ENCODE data around the gene NOC4L. TPM values are rescaled to one million over a fixed set of nuclear protein-coding genes. Genes with fewer than 3 reads are reported as not detected.

Gene NOC4L
- total and polyA plus RNA-seq, 2 donors (not counting 3 experiments of a cell fraction or from before 2014, with no cell fraction given), result 19.4 to 29.4 TPM

GRCh38 chr12:132143336-132144071 lies 753 bp upstream of the NOC4L start:
- peak overlapping the region; percentile 76 for H3K4me2 ChIP-seq (ENCODE audit: insufficient read depth, low read length)
- peak overlapping the region; percentile 6 for H3K27ac ChIP-seq (ENCODE audit: insufficient read depth, low read depth, low read length)
- peak overlapping the region; percentile 54 to 77 (median 55) for H3K4me3 ChIP-seq (replicated peaks in 1 of 3; ENCODE audit: insufficient read depth in 1 of 3, low read depth in 1 of 3, low read length in 3 of 3)
- no peaks in the 10 kb centered on the region for H3K9me1 ChIP-seq (replicated peaks; ENCODE audit: control insufficient read depth, extremely low read depth, insufficient read depth, low read length)
- peaks cover 14% of the 10 kb centered on the region for H3K4me1 ChIP-seq (ENCODE audit: control insufficient read depth, extremely low read depth, insufficient read depth, low read length)
- H2AFZ ChIP-seq (ENCODE audit: low read depth, low read length), result no peak overlapping the region
- peak overlapping the region; percentile 72 for H3K9ac ChIP-seq (replicated peaks; ENCODE audit: extremely low read depth, insufficient read depth, low read length)
- no peaks in the 10 kb centered on the region for H3K27me3 ChIP-seq (ENCODE audit: control insufficient read depth in 2 of 2, insufficient read depth in 2 of 2, low read length in 2 of 2)
- no peak for TF ChIP-seq GATA2 (IDR thresholded peaks at IDR 0.05; ENCODE audit: insufficient read depth, insufficient read length, low read depth, low read length)
- no TSS peak for BruUV-seq (replicated peaks)
- intact Hi-C loops (cut with micrococcal nuclease) (loop anchor here (2.0 kb wide), 2 partner anchors 59 to 271 kb away; no protein-coding TSS in a partner anchor), dilution Hi-C loops (cut with MboI; ENCODE audit: extremely low pct_ligation_motif_present, low sequenced_read_pairs) (no loop called here)
- CTCF ChIA-PET, result interaction anchor here (1.5 to 1.8 kb wide), 2 partner anchors 10 kb away, joined by 3 to 7 read pairs; no protein-coding TSS in a partner anchor
- no peaks in the 10 kb centered on the region for H3K9me3 ChIP-seq (replicated peaks; ENCODE audit: control insufficient read depth, insufficient read depth, low read length)
- POLR2A ChIA-PET, result no interaction called here
- FAIRE-seq, result no peak
- no peaks in the 10 kb centered on the region for H4K20me1 ChIP-seq (replicated peaks; ENCODE audit: control insufficient read depth, extremely low read depth, insufficient read depth, low read length)
- no peak for DNase-seq (ENCODE audit: low read depth, low spot score)
- peaks cover 8 to 33% of the 10 kb centered on the region in 2 experiments for H3K36me3 ChIP-seq (ENCODE audit: control insufficient read depth in 2 of 2, extremely low read depth in 1 of 2, insufficient read depth in 2 of 2, low read length in 2 of 2)
- peaks cover 34% of the 10 kb centered on the region for H3K79me2 ChIP-seq (ENCODE audit: control insufficient read depth, insufficient read depth, low read length)

GRCh38 chr12:132144810-132145168 lies 532 bp downstream of the NOC4L start:
- no TSS peak for BruUV-seq (replicated peaks)
- Histone ChIP-seq H3K27me3 (ENCODE audit: control insufficient read depth in 2 of 2, insufficient read depth in 2 of 2, low read length in 2 of 2) (no peaks in the 10 kb centered on the region), H3K27ac (ENCODE audit: insufficient read depth, low read depth, low read length) (peak overlapping the region; percentile 30), H4K20me1 (replicated peaks; ENCODE audit: control insufficient read depth, extremely low read depth, insufficient read depth, low read length) (no peaks in the 10 kb centered on the region), H3K9ac (replicated peaks; ENCODE audit: extremely low read depth, insufficient read depth, low read length) (peak overlapping the region; percentile 72), H2AFZ (ENCODE audit: low read depth, low read length) (peak overlapping the region; percentile 57), H3K36me3 (ENCODE audit: control insufficient read depth in 2 of 2, extremely low read depth in 1 of 2, insufficient read depth in 2 of 2, low read length in 2 of 2) (peaks cover 0 to 27% of the 10 kb centered on the region in 2 experiments), H3K9me3 (replicated peaks; ENCODE audit: control insufficient read depth, insufficient read depth, low read length) (no peaks in the 10 kb centered on the region), H3K79me2 (ENCODE audit: control insufficient read depth, insufficient read depth, low read length) (peaks cover 34% of the 10 kb centered on the region), H3K4me1 (ENCODE audit: control insufficient read depth, extremely low read depth, insufficient read depth, low read length) (peaks cover 14% of the 10 kb centered on the region), H3K9me1 (replicated peaks; ENCODE audit: control insufficient read depth, extremely low read depth, insufficient read depth, low read length) (no peaks in the 10 kb centered on the region), H3K4me3 (replicated peaks in 1 of 3; ENCODE audit: insufficient read depth in 1 of 3, low read depth in 1 of 3, low read length in 3 of 3) (peak overlapping the region; percentile 49 to 77 (median 53)), H3K4me2 (ENCODE audit: insufficient read depth, low read length) (peak overlapping the region; percentile 82)
- intact Hi-C loops (cut with micrococcal nuclease) (loop anchor here (2.0 kb wide), 2 partner anchors 60 to 270 kb away; no protein-coding TSS in a partner anchor), dilution Hi-C loops (cut with MboI; ENCODE audit: extremely low pct_ligation_motif_present, low sequenced_read_pairs) (no loop called here)
- TF ChIP-seq CTCF (IDR thresholded peaks at IDR 0.05; ENCODE audit: extremely low read depth in 1 of 2, insufficient read depth in 1 of 2, low read depth in 1 of 2, low read length in 2 of 2) (no peak), JUN (IDR thresholded peaks at IDR 0.05; ENCODE audit: borderline replicate concordance, insufficient read depth, insufficient read length, low read depth) (no peak), POLR2AphosphoS5 (IDR thresholded peaks at IDR 0.05; ENCODE audit: insufficient read depth, low read depth, low read length) (no peak), FOS (IDR thresholded peaks at IDR 0.05; ENCODE audit: borderline replicate concordance, insufficient read depth, low read length) (no peak), MAX (IDR thresholded peaks at IDR 0.05; ENCODE audit: insufficient read depth, insufficient read length) (no peak), MYC (IDR thresholded peaks at IDR 0.05; ENCODE audit: low read depth, low read length) (no peak), EZH2 (IDR thresholded peaks at IDR 0.05; ENCODE audit: borderline replicate concordance, low read depth, low read length, severe bottlenecking) (no peak), POLR2A (IDR thresholded peaks at IDR 0.05; ENCODE audit: low read depth, low read length) (no peak), GATA2 (IDR thresholded peaks at IDR 0.05; ENCODE audit: insufficient read depth, insufficient read length, low read depth, low read length) (no peak)
- FAIRE-seq (no peak), DNase-seq (ENCODE audit: low read depth, low spot score) (no peak)
- ChIA-PET CTCF (interaction anchor here (0.7 kb wide), 1 partner anchor 9 kb away, joined by 3 read pairs; no protein-coding TSS in a partner anchor), POLR2A (no interaction called here)
